Measurements from ENCODE around the gene C2CD4A. TPM values are rescaled to one million over a fixed set of nuclear protein-coding genes. Genes with fewer than 3 reads are reported as not detected.

C2CD4A gene
- total RNA-seq, 1 donor from 2014 or later: 0.18 TPM

DNA sequence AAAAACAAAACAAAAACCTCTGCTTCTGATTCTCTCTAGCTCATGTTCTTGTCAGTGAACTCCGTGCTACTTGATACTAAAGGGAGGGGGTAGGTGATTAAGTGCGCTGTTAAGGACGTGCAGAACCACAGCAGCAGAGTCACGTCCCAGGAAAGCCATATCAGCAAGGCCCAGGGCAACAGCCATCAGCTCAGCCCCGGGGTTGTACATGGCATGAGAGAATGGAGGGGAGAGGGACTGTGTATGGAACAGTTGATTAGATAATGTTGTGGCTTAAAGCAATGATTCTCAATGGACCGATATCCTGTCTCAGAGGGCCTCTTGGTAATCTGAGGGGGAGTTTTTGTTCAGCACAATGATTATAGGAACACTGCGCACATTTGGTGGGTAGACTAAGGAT, 27.6 kb downstream of the C2CD4A start:
- Histone ChIP-seq H3K27ac (no peak overlapping the region), H3K9me3 (no peaks in the 10 kb centered on the region), H3K27me3 (ENCODE audit: low read depth) (no peaks in the 10 kb centered on the region), H3K4me1 (no peaks in the 10 kb centered on the region), H3K36me3 (no peaks in the 10 kb centered on the region), H3K4me3 (no peak overlapping the region)
- DNase-seq (no peak), ATAC-seq (no peak)
- intact Hi-C loops (cut with DNase I): no loop called here
- TF ChIP-seq, protein P1, sequence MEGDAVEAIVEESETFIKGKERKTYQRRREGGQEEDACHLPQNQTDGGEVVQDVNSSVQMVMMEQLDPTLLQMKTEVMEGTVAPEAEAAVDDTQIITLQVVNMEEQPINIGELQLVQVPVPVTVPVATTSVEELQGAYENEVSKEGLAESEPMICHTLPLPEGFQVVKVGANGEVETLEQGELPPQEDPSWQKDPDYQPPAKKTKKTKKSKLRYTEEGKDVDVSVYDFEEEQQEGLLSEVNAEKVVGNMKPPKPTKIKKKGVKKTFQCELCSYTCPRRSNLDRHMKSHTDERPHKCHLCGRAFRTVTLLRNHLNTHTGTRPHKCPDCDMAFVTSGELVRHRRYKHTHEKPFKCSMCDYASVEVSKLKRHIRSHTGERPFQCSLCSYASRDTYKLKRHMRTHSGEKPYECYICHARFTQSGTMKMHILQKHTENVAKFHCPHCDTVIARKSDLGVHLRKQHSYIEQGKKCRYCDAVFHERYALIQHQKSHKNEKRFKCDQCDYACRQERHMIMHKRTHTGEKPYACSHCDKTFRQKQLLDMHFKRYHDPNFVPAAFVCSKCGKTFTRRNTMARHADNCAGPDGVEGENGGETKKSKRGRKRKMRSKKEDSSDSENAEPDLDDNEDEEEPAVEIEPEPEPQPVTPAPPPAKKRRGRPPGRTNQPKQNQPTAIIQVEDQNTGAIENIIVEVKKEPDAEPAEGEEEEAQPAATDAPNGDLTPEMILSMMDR (IDR thresholded peaks at IDR 0.05): no peak

DNA sequence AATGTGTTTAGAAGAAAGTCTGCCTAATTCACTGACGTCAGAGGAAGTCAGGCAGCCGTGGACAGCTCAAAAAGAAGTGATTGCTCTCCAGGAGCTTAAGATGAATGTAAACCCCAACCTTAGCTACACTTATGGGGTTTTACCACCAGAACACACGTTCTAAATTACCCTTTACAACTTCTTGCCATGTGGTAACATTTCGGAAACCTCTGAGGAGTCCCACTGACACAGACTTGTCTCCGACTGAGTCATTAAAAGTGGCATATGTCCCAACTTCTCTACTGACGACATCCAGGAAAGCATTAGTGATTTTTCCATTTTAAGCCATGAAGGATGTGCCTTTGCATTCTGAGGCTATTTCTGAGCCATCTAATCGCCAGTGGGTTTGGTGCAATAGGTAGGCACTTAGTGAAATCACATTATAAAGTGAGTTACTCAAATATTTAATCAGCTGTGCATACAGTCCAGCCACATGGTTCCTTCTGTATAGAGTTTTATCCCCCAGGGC, 32.4 kb downstream of the C2CD4A start:
- no peak for ATAC-seq
- intact Hi-C loops (cut with DNase I): no loop called here
- no peaks in the 10 kb centered on the region for H3K9me3 ChIP-seq
- H3K36me3 ChIP-seq: no peaks in the 10 kb centered on the region
- H3K27ac ChIP-seq: no peak overlapping the region
- H3K27me3 ChIP-seq (ENCODE audit: low read depth): no peaks in the 10 kb centered on the region
- DNase-seq: no peak
- H3K4me3 ChIP-seq: no peak overlapping the region
- TF ChIP-seq, protein P1 (IDR thresholded peaks at IDR 0.05): no peak
- no peaks in the 10 kb centered on the region for H3K4me1 ChIP-seq

DNA sequence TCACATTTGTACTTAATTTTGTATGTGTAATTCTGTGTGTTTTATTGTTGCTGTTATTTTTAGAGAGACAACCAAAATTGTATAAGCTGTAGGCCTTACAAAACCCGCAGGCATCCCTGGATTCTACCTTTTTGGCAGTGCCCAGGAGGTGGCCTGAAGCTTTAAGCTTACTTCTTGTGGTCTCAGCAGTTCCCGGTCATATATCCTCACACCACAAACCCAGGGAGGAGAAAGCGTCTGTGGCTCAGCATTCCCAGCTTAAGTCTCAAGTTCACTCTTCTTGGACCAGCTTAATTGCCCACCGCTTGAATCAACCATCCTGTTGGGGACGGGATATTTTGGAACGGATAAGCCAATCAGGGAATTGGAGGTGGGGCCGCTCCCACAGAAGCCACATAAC, 36.7 kb downstream of the C2CD4A start:
- TF ChIP-seq, protein P1 (IDR thresholded peaks at IDR 0.05): no peak
- no peaks in the 10 kb centered on the region for H3K36me3 ChIP-seq
- no peak overlapping the region for H3K27ac ChIP-seq
- no peak overlapping the region for H3K4me3 ChIP-seq
- DNase-seq (no peak), ATAC-seq (no peak)
- H3K27me3 ChIP-seq (ENCODE audit: low read depth): no peaks in the 10 kb centered on the region
- intact Hi-C loops (cut with DNase I): no loop called here
- no peaks in the 10 kb centered on the region for H3K9me3 ChIP-seq
- no peaks in the 10 kb centered on the region for H3K4me1 ChIP-seq

DNA sequence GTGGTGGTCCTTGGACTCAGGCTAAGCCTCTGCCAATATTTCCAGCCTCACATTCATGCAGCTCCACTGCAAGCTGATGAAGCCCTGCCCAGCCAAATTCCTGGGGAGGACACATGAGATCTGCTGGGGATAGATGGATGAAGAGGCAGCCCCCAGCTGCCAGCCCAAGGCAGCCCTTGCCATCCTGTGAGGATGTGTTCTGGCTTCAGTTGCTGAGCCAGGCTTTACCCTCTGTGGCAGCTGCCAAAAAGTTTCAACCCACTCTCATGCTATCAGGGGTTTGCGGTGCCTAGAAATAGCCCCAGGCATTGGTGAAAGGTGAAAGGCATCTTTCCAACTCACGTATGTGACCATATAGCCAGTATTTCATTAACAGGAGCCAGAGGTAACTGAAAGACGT, 37.6 kb downstream of the C2CD4A start:
- H3K4me3 ChIP-seq: no peak overlapping the region
- no peaks in the 10 kb centered on the region for H3K4me1 ChIP-seq
- DNase-seq: no peak
- no peaks in the 10 kb centered on the region for H3K36me3 ChIP-seq
- no peaks in the 10 kb centered on the region for H3K9me3 ChIP-seq
- H3K27ac ChIP-seq: no peak overlapping the region
- ATAC-seq: no peak
- H3K27me3 ChIP-seq (ENCODE audit: low read depth): no peaks in the 10 kb centered on the region
- TF ChIP-seq, protein P1 (IDR thresholded peaks at IDR 0.05): no peak
- intact Hi-C loops (cut with DNase I): no loop called here

DNA sequence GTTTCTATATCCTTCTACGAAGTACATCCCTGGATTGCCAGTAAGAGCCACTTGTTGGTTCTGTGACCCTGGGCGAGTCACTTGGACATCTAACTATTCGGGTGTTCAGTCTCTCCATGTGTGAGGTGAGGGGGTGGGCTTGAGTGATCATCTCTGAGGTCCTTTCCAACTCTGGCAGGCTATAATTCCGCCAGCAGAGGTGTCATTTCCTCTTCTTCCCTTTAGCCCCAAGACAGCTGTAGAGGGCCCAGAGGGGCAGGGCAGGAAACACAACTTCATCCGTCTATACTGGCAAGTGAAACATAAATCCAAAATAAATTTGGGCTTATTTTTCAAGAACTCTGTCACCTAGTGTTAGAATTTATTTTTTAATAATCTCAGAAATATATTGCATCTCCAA, 38.1 kb downstream of the C2CD4A start:
- TF ChIP-seq, protein P1 (IDR thresholded peaks at IDR 0.05): no peak
- Histone ChIP-seq H3K4me1 (no peaks in the 10 kb centered on the region), H3K4me3 (no peak overlapping the region), H3K27me3 (ENCODE audit: low read depth) (no peaks in the 10 kb centered on the region), H3K36me3 (no peaks in the 10 kb centered on the region), H3K9me3 (no peaks in the 10 kb centered on the region), H3K27ac (no peak overlapping the region)
- no peak for DNase-seq
- intact Hi-C loops (cut with DNase I): no loop called here
- no peak for ATAC-seq

DNA sequence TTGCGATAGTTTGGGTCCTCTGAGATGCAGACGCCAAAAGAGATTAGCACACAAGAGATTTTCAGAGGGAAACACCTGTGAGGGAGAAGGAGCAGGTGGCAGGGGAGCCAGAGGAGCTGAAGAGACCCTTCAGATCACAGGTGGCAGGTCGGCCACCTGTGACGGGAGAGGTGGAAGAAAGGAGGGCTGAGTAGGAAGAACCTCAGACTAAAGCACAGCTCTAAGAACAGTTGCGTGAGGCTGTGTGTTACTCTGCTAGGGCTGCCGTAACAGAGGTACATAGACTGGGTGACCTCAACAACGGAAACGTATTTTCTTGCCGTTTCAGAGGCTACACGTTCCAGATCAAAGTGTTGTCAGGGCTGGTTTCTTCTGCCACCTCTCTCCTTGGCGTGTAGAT, 38.5 kb downstream of the C2CD4A start:
- no peaks in the 10 kb centered on the region for H3K36me3 ChIP-seq
- H3K4me1 ChIP-seq: no peaks in the 10 kb centered on the region
- H3K9me3 ChIP-seq: no peaks in the 10 kb centered on the region
- intact Hi-C loops (cut with DNase I): no loop called here
- H3K27me3 ChIP-seq (ENCODE audit: low read depth): no peaks in the 10 kb centered on the region
- TF ChIP-seq, protein P1 (IDR thresholded peaks at IDR 0.05): no peak
- ATAC-seq: no peak
- no peak for DNase-seq
- H3K27ac ChIP-seq: no peak overlapping the region
- no peak overlapping the region for H3K4me3 ChIP-seq
